CD4-positive, alpha-beta T cell treated with Interleukin-15 for 1 hour (primary cell): ENCODE results near the gene PIGZ.
A peak's percentile ranks its signal among the peaks of the same experiment; 100 is the strongest.

Experiments
- DNase-seq: peaks from one replicate; pipeline ENCODE4 v3.0.0-alpha.2; 2020

PIGZ gene

GRCh38 chr3:196968233-196969133, at the start of gene PIGZ:
PIGZ (minus strand) TSS chr3:196968833; CDS start chr3:196952031, 16,802 bp downstream.
- DNase-seq = no peak

DNA sequence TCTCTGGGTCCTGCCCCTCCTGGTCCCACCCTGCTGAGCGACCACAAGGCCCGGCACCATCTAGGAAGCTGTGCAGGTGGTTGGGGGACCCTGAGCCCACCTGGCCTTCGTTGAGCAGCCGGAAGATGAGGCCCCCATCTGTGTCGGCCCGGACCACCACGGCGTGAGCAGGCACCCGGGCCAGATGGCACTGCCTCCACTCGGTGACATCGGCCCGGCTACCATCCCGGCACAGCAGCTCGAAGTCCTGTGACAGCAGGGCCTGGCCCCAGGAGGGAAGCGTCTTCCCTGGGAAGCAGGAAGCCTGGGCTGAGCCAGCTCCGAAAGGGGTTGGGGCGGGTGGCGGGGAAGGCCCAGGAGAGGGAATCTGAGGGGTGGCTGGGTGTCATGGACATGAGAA, 48.4 kb upstream of the PIGZ start:
- no peak for DNase-seq

DNA sequence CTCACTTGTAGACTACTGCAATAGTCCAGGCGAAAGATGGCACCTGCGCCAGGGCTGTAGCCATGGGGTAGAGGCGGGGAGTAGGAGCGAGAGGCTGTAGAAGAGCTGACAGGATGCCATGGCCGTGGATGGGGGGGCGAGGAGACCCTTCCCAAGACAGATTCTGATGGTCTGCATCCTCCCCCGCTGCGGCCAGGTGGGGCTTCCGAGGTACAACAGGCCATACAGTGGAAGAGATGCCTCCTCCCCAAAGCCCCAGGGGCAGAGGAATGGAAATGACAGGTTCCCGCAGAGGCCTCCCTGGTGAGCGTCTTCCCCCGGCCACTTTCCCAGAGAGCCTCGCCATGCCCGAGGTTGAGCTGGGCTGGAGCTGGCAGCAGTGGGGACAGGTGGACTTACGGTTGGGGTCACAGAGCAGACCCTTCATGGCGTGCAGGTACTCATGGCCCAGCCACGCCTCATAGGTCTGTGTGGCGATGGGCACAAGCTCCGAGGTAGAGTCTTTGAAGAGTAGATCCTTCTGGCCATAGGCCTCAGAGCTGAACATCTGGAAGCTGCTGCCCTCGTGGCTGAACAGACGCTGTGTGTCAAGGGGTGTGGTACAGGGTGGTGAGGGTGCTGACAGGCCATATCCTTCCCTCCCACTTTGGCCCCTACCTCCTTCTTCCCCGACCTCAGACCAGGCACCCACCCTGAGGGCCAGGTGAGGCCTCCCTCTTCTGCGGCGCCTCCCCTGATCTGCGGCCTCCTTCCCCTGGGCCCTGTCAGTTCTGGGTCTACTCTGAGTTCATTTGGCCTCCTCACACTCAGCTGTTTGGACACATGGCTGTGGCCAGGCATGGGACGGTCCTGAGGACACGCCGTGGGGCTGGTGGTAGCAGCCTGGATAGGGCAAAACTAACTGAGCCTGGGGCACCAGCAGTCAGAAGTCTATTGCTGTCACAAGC, 47.4 kb upstream of the PIGZ start:
- no peak for DNase-seq

- DNase-seq = no peak
Measured at GRCh38 chr3:197014942-197015575, 46.4 kb upstream of the PIGZ start.

DNA sequence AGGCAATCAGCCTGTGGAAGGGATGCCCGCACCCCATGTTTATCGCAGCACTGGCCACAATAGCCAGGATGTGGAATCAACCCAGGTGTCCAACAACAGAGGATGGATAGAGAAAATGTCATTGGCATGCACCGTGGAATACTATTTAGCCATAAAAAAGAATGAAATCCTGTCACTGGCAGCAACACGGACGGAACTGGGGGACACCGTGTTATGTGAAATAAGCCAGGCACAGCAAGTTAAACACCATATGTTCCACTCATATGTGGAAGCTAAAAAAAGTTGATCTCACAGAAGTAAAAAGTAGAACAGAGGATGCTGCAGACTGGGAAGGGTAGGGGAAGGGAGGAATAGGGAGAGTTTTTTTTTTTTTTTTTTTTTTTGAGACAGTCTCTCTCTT, 45.4 kb upstream of the PIGZ start:
- no peak for DNase-seq

GRCh38 chr3:197012540-197012883, 43.9 kb upstream of the PIGZ start:
- DNase-seq = no peak

- no peak for DNase-seq
Measured at GRCh38 chr3:197011780-197012539, 43.3 kb upstream of the PIGZ start.

- DNase-seq = no peak
Measured at GRCh38 chr3:197010556-197011351, 42.1 kb upstream of the PIGZ start.

GRCh38 chr3:197009532-197010019, 40.9 kb upstream of the PIGZ start:
- no peak for DNase-seq

DNA sequence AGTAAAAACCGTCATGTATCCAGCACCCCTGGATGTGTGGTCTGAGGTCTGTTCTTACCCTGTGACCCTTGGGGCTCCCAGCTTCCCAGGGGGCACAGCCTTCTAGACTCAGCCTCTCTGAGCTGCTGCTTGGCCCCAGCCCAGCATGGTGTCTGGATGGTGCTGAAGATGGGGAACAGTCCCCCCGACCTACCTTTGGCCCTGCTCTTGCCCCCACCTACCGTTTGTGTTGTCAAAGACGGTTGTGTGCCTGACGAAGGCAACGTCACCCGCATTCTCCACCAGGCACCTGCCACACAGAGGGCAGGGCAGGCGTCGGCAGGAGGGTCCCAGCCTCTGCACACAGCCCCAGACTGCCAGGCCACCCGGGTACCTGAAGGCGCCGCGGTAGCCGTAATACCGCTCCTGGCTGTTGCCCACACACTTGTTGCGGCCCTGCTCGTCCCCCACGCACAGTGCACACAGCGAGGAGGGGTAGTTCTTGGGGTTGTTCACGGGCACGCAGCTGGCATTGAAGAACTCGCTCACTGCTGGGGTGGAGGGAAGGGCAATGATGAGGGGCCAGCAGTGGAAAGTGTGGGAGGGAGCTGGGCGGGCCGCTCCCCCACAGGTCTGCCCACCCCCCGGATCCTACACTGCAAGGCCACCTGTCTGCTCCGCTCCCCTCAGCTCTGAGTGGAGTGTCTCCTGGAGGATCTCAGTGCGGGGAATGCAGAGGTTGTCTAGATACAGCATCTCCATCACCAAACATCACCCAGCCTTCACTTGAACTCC, 40.0 kb upstream of the PIGZ start:
- DNase-seq = no peak

- no peak for DNase-seq
Measured at GRCh38 chr3:197007953-197008352, 39.3 kb upstream of the PIGZ start.

DNA sequence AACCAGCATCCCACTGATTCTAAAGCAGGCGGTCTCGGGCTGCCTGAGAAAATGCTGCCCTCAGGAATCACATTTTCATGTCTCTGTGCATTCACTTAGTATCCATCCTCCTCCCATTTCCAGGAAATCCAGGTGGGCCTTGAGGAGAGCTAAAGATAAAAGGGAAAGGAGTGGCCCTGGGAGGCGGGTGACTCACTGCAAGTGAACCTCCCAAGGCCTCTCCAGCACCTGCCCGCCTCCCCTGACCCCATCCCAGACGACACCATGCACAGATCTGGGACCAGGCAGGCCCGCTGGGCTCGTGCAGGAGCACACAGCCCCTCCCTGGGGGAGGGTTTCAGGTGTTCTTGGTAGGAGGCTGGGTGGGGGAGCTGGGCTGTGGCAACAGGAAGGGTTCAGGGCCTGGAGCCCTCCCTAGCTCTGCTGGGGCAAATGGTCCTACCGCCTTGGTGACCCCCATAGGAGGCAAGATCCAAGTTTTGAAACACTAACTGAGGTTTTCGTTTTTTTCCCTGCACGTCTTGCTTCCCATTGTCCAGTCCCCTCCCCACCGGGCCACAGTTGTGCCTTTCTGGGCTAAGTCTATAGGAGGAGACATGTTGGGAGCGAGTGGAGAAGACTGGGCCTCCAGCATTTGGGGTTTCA, 38.8 kb upstream of the PIGZ start:
- no peak for DNase-seq

GRCh38 chr3:197006860-197007259, 38.2 kb upstream of the PIGZ start:
- DNase-seq = no peak

DNA sequence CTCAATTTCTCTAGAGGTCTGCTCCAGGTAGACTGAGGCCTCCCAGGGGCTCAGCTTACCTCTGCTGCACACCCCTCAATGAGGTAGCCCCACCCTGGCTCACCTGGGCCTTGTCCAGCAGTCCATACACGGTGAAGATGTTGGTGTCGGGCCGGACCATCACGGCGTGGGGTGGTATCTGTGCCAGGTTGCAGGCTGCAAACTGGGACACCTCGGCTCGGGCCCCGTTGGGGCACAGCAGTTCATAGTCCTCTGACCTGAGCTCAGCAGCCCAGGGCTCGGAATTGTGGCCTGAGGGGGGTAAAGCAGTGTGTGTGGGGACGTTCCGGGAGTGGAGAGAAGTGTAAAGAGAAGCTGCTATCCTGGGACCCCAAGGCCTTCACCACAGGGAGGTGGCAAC, 37.8 kb upstream of the PIGZ start:
- DNase-seq = no peak

- DNase-seq = no peak
Measured at GRCh38 chr3:197003461-197004385, 35.1 kb upstream of the PIGZ start.

GRCh38 chr3:197002701-197003454, 34.2 kb upstream of the PIGZ start:
- peak; percentile 80 for DNase-seq

DNA sequence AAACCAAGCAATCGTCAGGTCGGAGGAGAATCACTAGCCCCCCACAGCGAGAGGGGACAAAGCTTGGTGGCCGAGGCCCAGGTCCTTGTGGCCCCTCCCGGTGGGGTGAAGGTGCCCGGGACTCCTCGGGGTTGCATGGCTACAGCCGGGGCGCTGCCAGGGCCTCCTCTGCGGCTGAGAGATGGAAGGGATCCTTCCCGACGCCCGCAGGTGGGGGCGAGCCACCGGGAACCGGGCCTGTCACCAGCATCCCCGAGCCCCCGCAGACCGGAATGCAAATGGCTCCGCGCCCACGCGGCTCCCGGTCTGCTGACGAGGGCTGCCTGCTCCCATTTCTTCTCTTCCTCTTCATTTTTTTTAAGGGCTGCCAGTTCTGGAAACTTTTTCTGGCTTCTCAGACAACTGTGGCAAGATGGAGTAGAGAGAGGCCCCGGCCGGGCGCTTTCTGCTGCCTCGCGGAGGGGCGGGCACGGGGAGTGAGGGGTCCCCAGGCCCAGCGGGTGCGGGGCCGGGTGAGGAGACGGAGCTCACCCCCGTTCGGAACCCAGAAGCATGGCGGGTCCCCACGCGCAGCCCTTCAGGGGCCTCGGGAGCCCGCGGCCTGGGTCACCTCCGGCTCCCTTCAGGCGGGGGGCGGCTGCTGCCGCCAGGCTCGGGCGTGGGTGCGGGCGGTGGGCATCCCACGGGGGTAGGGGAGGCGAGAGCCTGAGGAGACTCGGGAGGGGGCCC, 33.5 kb upstream of the PIGZ start:
- no peak for DNase-seq
